GM12865 (cell line): ENCODE data around the gene SYT3.
A peak's percentile ranks its signal among the peaks of the same experiment; 100 is the strongest.

Experiments
- DNase-seq: peaks from one replicate; pipeline ENCODE4 v3.0.0; 2010; ENCODE audit warnings: low read depth
- H3K4me3 ChIP-seq: 2 replicates; pipeline ENCODE4 v1.5.1; 2011; ENCODE audit warnings: mild to moderate bottlenecking, low read depth, low read length, control low read depth
- CTCF ChIP-seq: IDR thresholded peaks from 2 replicates; pipeline ENCODE4 v1.5.1; 2011; ENCODE audit warnings: low read length, control low read depth, low read depth, inconsistent platforms; ENCODE audit not compliant: insufficient read depth; ENCODE audit errors: missing control alignments

SYT3 gene

GRCh38 chr19:50677636-50678035 is 38.0 kb upstream of the SYT3 start:
- no peak for TF ChIP-seq CTCF
- H3K4me3 ChIP-seq: no peak overlapping the region

GRCh38 chr19:50676625-50677197 is 37.0 kb upstream of the SYT3 start:
- no peak for TF ChIP-seq CTCF
- H3K4me3 ChIP-seq: no peak overlapping the region
- no peak for DNase-seq

More at GRCh38 chr19:50677636-50678035, 38.0 kb upstream of the SYT3 start:
- no peak for DNase-seq

GRCh38 chr19:50673118-50673517 is 33.4 kb upstream of the SYT3 start:
- no peak overlapping the region for H3K4me3 ChIP-seq
- no peak for TF ChIP-seq CTCF
- no peak for DNase-seq

GRCh38 chr19:50670102-50670380 is 30.4 kb upstream of the SYT3 start:
- DNase-seq: no peak
- H3K4me3 ChIP-seq: no peak overlapping the region
- no peak for TF ChIP-seq CTCF

GRCh38 chr19:50669302-50670101 is 29.8 kb upstream of the SYT3 start:
- DNase-seq: peak; percentile 21
- no peak overlapping the region for H3K4me3 ChIP-seq
- TF ChIP-seq CTCF: peak; percentile 57

GRCh38 chr19:50668879-50669278 is 29.2 kb upstream of the SYT3 start:
- DNase-seq: no peak
- no peak overlapping the region for H3K4me3 ChIP-seq
- TF ChIP-seq CTCF: no peak

GRCh38 chr19:50668416-50668815 is 28.7 kb upstream of the SYT3 start:
- no peak for TF ChIP-seq CTCF
- DNase-seq: no peak
- no peak overlapping the region for H3K4me3 ChIP-seq
